ENCODE results near the gene CASK. TPM values are rescaled to one million over a fixed set of nuclear protein-coding genes. Genes with fewer than 3 reads are reported as not detected.

CASK gene
- total and polyA plus RNA-seq, 2 of the 13 experiments (the other 11 are each of a cell fraction or from before 2014, with no cell fraction given): 14.5 to 16.0 TPM

DNA sequence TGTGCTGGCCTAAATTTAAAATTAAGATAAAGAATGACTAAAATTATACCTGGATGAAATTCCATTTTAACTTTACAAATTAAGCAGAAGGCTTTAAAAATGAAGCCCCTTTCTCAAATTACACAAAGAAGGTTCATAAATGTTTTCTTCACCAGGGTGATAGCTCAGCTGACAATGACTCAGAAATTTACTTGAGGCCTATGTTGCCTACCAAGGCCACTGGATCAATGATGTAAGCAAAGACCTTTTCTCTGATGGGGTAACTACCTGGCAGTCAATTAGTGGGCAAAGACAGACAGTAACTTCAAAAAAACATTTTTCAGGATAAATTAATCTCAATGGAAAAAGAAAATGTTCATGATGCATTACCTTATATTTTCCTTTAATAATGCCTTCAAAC lies 258.4 kb downstream of the CASK start (continued):
- TF ChIP-seq, protein P1, sequence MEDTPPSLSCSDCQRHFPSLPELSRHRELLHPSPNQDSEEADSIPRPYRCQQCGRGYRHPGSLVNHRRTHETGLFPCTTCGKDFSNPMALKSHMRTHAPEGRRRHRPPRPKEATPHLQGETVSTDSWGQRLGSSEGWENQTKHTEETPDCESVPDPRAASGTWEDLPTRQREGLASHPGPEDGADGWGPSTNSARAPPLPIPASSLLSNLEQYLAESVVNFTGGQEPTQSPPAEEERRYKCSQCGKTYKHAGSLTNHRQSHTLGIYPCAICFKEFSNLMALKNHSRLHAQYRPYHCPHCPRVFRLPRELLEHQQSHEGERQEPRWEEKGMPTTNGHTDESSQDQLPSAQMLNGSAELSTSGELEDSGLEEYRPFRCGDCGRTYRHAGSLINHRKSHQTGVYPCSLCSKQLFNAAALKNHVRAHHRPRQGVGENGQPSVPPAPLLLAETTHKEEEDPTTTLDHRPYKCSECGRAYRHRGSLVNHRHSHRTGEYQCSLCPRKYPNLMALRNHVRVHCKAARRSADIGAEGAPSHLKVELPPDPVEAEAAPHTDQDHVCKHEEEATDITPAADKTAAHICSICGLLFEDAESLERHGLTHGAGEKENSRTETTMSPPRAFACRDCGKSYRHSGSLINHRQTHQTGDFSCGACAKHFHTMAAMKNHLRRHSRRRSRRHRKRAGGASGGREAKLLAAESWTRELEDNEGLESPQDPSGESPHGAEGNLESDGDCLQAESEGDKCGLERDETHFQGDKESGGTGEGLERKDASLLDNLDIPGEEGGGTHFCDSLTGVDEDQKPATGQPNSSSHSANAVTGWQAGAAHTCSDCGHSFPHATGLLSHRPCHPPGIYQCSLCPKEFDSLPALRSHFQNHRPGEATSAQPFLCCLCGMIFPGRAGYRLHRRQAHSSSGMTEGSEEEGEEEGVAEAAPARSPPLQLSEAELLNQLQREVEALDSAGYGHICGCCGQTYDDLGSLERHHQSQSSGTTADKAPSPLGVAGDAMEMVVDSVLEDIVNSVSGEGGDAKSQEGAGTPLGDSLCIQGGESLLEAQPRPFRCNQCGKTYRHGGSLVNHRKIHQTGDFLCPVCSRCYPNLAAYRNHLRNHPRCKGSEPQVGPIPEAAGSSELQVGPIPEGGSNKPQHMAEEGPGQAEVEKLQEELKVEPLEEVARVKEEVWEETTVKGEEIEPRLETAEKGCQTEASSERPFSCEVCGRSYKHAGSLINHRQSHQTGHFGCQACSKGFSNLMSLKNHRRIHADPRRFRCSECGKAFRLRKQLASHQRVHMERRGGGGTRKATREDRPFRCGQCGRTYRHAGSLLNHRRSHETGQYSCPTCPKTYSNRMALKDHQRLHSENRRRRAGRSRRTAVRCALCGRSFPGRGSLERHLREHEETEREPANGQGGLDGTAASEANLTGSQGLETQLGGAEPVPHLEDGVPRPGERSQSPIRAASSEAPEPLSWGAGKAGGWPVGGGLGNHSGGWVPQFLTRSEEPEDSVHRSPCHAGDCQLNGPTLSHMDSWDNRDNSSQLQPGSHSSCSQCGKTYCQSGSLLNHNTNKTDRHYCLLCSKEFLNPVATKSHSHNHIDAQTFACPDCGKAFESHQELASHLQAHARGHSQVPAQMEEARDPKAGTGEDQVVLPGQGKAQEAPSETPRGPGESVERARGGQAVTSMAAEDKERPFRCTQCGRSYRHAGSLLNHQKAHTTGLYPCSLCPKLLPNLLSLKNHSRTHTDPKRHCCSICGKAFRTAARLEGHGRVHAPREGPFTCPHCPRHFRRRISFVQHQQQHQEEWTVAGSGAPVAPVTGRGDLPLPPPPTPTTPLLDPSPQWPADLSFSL (CRISPR knock-in tag; IDR thresholded peaks at IDR 0.05): no peak

DNA sequence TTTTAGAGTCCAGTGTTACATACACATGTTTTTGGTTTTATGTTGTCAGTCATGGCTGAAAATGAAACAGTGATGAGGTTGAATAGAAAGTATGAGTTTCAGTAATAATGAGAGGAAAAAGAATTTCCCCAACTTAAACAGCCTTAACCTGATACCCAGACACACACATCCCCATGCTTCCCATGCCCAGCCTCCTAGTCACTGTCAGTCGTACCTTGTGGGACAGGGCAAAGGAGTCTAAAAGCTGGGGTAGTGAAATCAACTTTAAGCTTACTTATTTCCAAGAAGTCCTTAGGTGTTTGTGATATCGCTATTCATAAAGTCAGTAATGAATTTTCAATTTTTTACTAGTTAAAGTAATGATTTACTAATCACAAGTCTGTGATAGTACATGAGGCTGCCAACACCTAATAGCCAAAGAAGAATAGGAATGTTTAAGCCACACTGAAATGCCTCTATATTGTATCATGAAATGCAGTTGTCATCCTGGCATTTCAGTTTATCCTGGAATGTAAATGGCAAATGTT lies 258.9 kb downstream of the CASK start:
- 100% methylated on average over 2 of the region's 2 CpGs for WGBS (ENCODE audit: low lambda C conversion rate)
- intact Hi-C loops (cut with micrococcal nuclease; ENCODE audit: unreplicated experiment) (no loop called here), in situ Hi-C loops (cut with HindIII; ENCODE audit: extremely low pct_ligation_motif_present, low pct_unique_long_range_greater_than_20kb) (no loop called here)
- no peak for FAIRE-seq
- POLR2A ChIA-PET: no interaction called here
- no peak overlapping the region for H3K4me3 ChIP-seq (replicated peaks in 1 of 3; ENCODE audit: insufficient read depth in 1 of 3, low read depth in 2 of 3, low read length in 3 of 3)
- no peak overlapping the region for H3K4me2 ChIP-seq (ENCODE audit: low read depth, low read length)
- no TSS peak for BruUV-seq (replicated peaks)
- ATAC-seq: no peak
- CTCF ChIA-PET (ENCODE audit: low intra/inter-chr PET ratio, low total read pairs): no interaction called here
- H3K36me3 ChIP-seq (replicated peaks in 1 of 2; ENCODE audit: control insufficient read depth in 1 of 2, insufficient read depth in 2 of 2, low read length in 2 of 2): peaks cover 0 to 4% of the 10 kb centered on the region in 2 experiments; a peak in 2 of 5 replicates
- H3K27ac ChIP-seq (ENCODE audit: extremely low read length, insufficient read depth, low read length): no peak overlapping the region
- H3K27me3 ChIP-seq (ENCODE audit: control insufficient read depth in 1 of 2, insufficient read depth in 2 of 2, low read length in 2 of 2): no peaks in the 10 kb centered on the region
- no peaks in the 10 kb centered on the region for H4K20me1 ChIP-seq (ENCODE audit: insufficient read depth, low read length)
- no peak for DNase-seq (ENCODE audit: low spot score)
- H3K9me3 ChIP-seq (ENCODE audit: low read length): no peaks in the 10 kb centered on the region
- no peak overlapping the region for H2AFZ ChIP-seq (ENCODE audit: low read length)
- H3K9ac ChIP-seq (ENCODE audit: insufficient read depth, low read depth, low read length): no peak overlapping the region
- H3K79me2 ChIP-seq (ENCODE audit: insufficient read depth, low read length): no peaks in the 10 kb centered on the region
- H3K4me1 ChIP-seq (ENCODE audit: insufficient read depth, low read length): no peaks in the 10 kb centered on the region
- TF ChIP-seq ZNF317 (CRISPR knock-in tag; IDR thresholded peaks at IDR 0.05): no peak
- TF ChIP-seq, protein P2, sequence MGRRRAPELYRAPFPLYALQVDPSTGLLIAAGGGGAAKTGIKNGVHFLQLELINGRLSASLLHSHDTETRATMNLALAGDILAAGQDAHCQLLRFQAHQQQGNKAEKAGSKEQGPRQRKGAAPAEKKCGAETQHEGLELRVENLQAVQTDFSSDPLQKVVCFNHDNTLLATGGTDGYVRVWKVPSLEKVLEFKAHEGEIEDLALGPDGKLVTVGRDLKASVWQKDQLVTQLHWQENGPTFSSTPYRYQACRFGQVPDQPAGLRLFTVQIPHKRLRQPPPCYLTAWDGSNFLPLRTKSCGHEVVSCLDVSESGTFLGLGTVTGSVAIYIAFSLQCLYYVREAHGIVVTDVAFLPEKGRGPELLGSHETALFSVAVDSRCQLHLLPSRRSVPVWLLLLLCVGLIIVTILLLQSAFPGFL (CRISPR knock-in tag; IDR thresholded peaks at IDR 0.05): no peak
- no peak for TF ChIP-seq ZNF749 (CRISPR knock-in tag; IDR thresholded peaks at IDR 0.05; ENCODE audit: borderline replicate concordance)
- TF ChIP-seq ZNF75D (CRISPR knock-in tag; IDR thresholded peaks at IDR 0.05; ENCODE audit: borderline replicate concordance): no peak
- TF ChIP-seq ZMYM2 (CRISPR knock-in tag; IDR thresholded peaks at IDR 0.05): no peak
- TF ChIP-seq EHMT2 (IDR thresholded peaks at IDR 0.05; ENCODE audit: borderline replicate concordance, low read depth, low read length): no peak
- TF ChIP-seq, protein P3, sequence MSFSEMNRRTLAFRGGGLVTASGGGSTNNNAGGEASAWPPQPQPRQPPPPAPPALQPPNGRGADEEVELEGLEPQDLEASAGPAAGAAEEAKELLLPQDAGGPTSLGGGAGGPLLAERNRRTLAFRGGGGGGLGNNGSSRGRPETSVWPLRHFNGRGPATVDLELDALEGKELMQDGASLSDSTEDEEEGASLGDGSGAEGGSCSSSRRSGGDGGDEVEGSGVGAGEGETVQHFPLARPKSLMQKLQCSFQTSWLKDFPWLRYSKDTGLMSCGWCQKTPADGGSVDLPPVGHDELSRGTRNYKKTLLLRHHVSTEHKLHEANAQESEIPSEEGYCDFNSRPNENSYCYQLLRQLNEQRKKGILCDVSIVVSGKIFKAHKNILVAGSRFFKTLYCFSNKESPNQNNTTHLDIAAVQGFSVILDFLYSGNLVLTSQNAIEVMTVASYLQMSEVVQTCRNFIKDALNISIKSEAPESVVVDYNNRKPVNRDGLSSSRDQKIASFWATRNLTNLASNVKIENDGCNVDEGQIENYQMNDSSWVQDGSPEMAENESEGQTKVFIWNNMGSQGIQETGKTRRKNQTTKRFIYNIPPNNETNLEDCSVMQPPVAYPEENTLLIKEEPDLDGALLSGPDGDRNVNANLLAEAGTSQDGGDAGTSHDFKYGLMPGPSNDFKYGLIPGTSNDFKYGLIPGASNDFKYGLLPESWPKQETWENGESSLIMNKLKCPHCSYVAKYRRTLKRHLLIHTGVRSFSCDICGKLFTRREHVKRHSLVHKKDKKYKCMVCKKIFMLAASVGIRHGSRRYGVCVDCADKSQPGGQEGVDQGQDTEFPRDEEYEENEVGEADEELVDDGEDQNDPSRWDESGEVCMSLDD (CRISPR knock-in tag; IDR thresholded peaks at IDR 0.05; ENCODE audit: borderline replicate concordance): no peak
- TF ChIP-seq, protein P4, sequence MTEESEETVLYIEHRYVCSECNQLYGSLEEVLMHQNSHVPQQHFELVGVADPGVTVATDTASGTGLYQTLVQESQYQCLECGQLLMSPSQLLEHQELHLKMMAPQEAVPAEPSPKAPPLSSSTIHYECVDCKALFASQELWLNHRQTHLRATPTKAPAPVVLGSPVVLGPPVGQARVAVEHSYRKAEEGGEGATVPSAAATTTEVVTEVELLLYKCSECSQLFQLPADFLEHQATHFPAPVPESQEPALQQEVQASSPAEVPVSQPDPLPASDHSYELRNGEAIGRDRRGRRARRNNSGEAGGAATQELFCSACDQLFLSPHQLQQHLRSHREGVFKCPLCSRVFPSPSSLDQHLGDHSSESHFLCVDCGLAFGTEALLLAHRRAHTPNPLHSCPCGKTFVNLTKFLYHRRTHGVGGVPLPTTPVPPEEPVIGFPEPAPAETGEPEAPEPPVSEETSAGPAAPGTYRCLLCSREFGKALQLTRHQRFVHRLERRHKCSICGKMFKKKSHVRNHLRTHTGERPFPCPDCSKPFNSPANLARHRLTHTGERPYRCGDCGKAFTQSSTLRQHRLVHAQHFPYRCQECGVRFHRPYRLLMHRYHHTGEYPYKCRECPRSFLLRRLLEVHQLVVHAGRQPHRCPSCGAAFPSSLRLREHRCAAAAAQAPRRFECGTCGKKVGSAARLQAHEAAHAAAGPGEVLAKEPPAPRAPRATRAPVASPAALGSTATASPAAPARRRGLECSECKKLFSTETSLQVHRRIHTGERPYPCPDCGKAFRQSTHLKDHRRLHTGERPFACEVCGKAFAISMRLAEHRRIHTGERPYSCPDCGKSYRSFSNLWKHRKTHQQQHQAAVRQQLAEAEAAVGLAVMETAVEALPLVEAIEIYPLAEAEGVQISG (CRISPR knock-in tag; IDR thresholded peaks at IDR 0.05): no peak

Data from HepG2 (cell line).